ENCODE results near the gene ALPK3.
A peak's percentile ranks its signal among the peaks of the same experiment; 100 is the strongest.

The ALPK3 gene

DNA sequence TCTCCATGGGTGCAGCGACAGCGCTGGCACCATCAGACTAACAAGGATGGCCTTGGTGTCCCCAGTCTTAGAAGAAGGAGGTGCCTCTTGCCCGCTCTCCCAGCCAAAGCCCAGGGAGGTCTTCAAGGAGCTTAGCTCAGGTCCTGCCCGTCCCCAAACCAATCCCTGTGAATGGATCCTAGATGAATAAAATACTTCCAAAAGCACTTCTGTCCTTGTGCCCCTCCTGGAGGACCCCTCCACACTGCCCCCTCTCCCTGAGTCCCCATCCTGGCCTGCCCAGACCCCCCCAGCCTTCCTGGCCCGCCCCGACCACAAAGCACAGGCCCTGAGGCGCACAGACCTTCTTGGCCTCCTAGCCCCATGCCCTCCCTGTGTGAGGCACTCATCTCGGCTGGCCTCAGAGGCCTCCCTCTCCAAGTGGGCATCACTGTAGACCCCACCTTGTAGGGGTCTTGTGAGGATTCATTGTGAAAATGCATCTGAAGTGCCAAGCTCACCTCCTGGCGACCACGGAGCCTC lies 75.7 kb downstream of the ALPK3 start:
- DNase-seq (ENCODE audit: low read depth) = no peak

- DNase-seq (ENCODE audit: low read depth) = no peak
Measured at GRCh38 chr15:84893607-84894006, 76.5 kb downstream of the ALPK3 start.

DNA sequence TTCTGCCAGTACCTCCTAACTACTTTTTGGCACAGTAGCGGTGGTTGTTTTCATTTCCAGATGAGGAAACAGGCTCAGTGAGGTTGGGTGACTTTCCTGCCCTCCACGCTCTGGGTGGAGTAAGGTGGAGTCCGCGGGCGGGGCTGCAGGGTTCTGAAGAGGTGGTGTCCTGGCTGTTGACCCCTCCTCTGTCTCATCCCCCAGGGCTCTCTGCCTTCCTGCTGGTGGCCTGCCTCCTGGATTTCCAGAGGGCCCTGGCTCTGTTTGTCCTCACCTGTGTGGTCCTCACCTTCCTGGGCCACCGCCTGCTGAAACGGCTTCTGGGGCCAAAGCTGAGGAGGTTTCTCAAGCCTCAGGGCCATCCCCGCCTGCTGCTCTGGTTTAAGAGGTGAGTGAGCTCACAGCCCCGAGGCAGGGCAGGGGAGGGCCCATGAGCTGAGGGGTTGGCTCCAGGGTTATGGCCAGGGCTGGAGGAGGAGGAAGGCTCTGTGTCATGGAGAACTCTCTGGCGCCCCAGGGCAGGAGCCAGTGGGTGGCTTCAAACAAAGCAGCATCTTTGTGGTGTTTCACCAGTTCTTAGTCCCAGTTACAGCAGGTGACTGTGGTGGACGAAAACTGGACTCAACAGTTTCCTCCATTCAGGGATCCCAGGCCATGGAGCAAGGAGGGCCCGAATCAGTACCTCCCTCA lies 77.7 kb downstream of the ALPK3 start:
- no peak for DNase-seq (ENCODE audit: low read depth)

GRCh38 chr15:84898761-84899160 lies 81.6 kb downstream of the ALPK3 start:
- DNase-seq (ENCODE audit: low read depth) = no peak

- DNase-seq (ENCODE audit: low read depth) = no peak
Measured at GRCh38 chr15:84899750-84900149, 82.6 kb downstream of the ALPK3 start.

- no peak for DNase-seq (ENCODE audit: low read depth)
Measured at GRCh38 chr15:84901540-84901939, 84.4 kb downstream of the ALPK3 start.

- no peak for DNase-seq (ENCODE audit: low read depth)
Measured at GRCh38 chr15:84903751-84904150, 86.6 kb downstream of the ALPK3 start.

- no peak for DNase-seq (ENCODE audit: low read depth)
Measured at GRCh38 chr15:84904419-84904818, 87.3 kb downstream of the ALPK3 start.

DNA sequence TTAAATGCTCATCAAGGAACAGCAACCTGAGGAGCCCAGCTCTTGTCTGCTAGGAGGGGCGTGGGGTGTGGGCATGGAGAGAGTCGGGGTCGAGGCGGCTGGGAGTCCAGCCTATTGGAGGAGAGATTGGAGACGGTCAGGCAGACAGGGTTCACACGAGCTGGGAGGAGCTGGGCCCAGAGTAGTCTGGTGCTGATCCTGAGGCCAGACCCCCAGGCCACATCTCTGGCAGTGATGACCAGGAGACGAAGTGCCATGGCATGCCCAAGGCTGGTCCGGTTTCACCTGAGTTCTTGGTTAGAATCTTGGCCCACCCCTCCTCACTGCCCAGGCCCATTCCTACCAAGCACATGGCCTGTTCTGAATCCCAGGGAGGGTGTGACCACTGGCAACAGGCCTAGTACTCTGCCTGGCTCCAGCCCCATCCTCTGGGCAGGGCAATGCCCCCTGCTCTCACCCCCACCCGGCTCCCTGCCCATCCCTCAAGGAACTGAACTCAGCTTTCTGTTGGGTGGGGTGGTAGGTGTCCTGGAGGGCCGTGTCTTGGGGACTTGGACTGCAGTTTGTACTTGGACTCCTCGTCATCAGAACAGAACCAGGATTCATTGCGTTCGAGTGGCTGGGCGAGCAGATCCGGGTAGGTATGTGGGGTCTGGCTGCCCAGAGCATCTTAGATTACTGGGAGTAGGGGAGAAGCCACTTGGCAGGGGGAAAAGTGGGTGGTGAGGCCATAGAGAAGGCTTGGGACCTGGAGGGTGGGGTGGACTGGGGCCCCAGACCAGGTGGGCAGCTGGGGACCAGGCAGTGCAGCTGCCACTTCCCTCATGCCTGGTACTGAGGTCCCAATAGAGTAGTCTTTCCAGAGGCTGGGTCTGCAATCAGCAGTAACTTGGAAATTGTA lies 88.1 kb downstream of the ALPK3 start:
- DNase-seq (ENCODE audit: low read depth) = no peak

GRCh38 chr15:84907731-84908130 lies 90.6 kb downstream of the ALPK3 start:
- no peak for DNase-seq (ENCODE audit: low read depth)

GRCh38 chr15:84908564-84908963 lies 91.4 kb downstream of the ALPK3 start:
- no peak for DNase-seq (ENCODE audit: low read depth)

DNA sequence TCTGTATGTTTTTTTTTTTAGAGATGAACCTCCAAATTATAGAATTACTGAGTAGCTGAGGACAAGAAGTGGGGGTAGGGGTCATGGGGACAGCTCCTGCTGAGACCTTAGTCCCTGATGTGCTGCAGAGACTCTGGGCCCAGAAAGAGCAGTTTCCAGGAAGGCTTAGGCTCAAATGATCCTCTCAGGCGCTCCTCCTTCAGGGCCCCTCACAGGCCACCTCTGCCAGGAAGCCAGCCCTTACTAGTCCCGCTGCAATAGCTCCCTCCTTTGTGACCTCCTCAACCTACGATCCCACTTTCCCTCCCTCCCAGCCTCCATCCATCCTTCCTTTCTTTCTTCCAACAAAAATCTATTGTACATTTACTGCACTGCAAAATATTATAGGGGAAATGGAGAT lies 91.9 kb downstream of the ALPK3 start:
- no peak for DNase-seq (ENCODE audit: low read depth)

DNA sequence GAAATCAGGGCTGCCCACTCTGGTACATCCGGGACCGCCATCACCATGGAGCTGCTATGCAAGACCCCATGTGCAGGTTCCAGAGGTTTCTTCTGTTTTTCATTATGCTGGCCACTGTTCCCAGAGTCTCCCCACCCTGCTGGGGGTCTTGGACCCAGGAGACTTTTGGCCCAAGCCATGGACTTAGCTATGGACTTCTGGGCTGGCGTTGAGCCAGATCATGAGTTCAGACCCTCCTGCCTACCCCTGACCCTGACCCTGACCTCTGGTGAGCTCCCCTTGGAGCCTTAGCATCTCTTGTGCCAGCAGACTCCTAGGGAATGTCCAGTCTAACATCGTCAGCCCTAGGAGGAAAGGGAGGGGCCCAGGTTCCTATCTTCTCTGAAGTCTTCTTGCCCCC lies 92.6 kb downstream of the ALPK3 start:
- no peak for DNase-seq (ENCODE audit: low read depth)

- no peak for DNase-seq (ENCODE audit: low read depth)
Measured at GRCh38 chr15:84910928-84911623, 93.9 kb downstream of the ALPK3 start.

DNA sequence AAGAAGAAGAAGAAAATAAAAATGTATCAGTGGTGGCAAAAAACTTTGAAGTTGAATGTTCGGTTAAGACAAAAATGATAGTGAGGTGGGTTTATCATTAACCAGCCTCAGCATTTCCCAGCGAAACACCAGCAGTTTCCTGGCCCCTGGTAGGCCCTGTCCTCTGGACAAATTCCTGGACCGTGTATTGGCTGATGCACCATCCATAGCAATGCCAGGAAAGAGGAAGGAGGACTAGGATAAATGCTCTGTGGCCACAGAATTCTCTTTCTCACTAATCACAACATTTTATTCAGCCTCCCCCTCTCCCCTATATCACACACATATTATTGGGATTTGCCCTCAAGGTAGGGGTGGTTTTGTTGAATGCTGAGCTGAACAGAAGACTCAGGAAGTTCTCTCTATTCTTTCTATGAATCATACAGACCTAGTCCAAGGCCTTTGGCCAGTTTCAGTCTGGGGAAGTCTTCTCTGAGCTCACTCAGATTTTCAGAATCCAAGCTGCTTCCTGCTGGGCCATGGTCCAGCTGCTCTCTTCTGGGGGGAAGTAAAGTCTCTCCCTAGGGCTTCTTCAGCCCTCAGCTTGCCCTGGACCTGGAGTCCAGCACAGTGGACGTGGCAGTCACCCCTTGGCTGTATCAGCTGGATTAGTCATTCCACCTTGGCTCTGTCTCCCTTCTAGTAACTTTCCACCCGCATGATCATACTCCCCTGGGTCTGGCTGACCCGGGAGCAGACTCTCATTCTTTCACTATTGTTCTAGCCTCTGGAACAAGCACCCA lies 94.9 kb downstream of the ALPK3 start:
- no peak for DNase-seq (ENCODE audit: low read depth)

- no peak for DNase-seq (ENCODE audit: low read depth)
Measured at GRCh38 chr15:84913360-84913723, 96.2 kb downstream of the ALPK3 start.

- no peak for DNase-seq (ENCODE audit: low read depth)
Measured at GRCh38 chr15:84914351-84914750, 97.2 kb downstream of the ALPK3 start.

GRCh38 chr15:84914909-84915605 lies 97.9 kb downstream of the ALPK3 start:
- peak; percentile 5 for DNase-seq (ENCODE audit: low read depth)

GRCh38 chr15:84915606-84915958 lies 98.4 kb downstream of the ALPK3 start:
- DNase-seq (ENCODE audit: low read depth) = no peak

GRCh38 chr15:84917452-84917851 lies 100.3 kb downstream of the ALPK3 start:
- no peak for DNase-seq (ENCODE audit: low read depth)

DNA sequence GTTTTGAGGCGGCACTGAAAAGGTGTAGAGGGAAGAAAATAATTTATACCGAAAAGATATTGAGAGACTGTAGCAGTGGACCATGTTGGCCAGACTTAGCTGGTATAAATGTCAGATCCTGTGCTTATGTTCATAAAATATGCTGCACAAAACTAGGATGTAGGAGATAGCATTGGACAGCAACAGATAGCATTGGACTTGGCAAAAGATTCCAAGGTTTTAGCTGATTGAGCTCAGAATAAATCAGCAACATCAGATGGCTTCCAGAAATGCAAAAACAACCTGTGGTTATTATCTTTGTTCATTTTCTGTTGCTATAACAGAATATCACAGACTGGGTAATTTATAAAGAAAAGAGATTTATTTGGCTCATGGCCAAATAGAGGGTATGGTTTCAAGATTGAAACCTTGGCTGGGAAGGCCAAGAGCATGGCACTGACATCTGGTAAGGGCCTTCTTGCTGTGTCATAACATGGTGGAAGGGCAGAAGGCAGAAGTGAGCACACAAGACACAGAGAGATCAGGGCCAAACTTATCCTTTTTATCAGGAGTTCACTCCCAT lies 102.0 kb downstream of the ALPK3 start:
- no peak for DNase-seq (ENCODE audit: low read depth)

All from activated T-cell treated with anti-CD3 and anti-CD28 coated beads for 24 hours (primary cell).